Measurements from ENCODE around the gene PMIS2.

Gene PMIS2

GRCh38 chr19:35585848-35586247 lies at the start of gene PMIS2:
Gene PMIS2 (plus strand): TSS chr19:35586173. CDS start chr19:35586260, 87 bp downstream.
- Histone ChIP-seq H3K4me3 (replicated peaks; ENCODE audit: low read depth, low read length) (no peak within 1 kb of the TSS), H3K36me3 (ENCODE audit: control insufficient read depth, insufficient read depth, low read length) (no peaks in the 10 kb centered on the region), H3K27me3 (replicated peaks; ENCODE audit: control insufficient read depth, insufficient read depth, low read length) (no peaks in the 10 kb centered on the region)
- no peak for TF ChIP-seq CTCF (IDR thresholded peaks at IDR 0.05; ENCODE audit: insufficient read depth, low read length, poor library complexity, severe bottlenecking)
- DNase-seq (ENCODE audit: extremely low read depth, insufficient read length) = no peak

DNA sequence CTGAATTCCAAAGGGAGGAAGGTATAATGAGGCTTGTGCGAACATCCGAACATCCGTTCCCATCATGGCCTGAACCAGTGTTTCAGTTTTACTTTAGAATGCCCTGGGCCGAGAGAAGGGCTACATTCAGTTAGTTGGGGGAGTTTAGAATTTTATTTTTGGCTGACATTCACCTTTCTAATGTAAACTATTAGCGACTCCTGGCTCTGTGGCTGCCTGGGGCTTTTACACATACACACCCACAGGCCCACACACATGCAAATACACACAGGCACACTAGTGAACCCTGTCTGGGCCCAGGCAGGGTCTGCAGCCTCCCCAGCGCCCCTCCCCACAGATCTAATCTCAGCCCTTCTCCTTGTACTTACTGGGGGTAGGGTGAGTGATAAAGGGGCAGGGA lies 46.7 kb upstream of the PMIS2 start:
- Histone ChIP-seq H3K36me3 (ENCODE audit: control insufficient read depth, insufficient read depth, low read length) (peaks cover 4% of the 10 kb centered on the region), H3K27me3 (replicated peaks; ENCODE audit: control insufficient read depth, insufficient read depth, low read length) (no peaks in the 10 kb centered on the region), H3K4me3 (replicated peaks; ENCODE audit: low read depth, low read length) (no peak overlapping the region)
- no peak for TF ChIP-seq CTCF (IDR thresholded peaks at IDR 0.05; ENCODE audit: insufficient read depth, low read length, poor library complexity, severe bottlenecking)
- no peak for DNase-seq (ENCODE audit: extremely low read depth, insufficient read length)

- no peak for TF ChIP-seq CTCF (IDR thresholded peaks at IDR 0.05; ENCODE audit: insufficient read depth, low read length, poor library complexity, severe bottlenecking)
- peaks cover 4% of the 10 kb centered on the region for H3K36me3 ChIP-seq (ENCODE audit: control insufficient read depth, insufficient read depth, low read length)
- no peak for DNase-seq (ENCODE audit: extremely low read depth, insufficient read length)
Measured at GRCh38 chr19:35539850-35540249, 46.1 kb upstream of the PMIS2 start.

GRCh38 chr19:35540356-35540927 lies 45.5 kb upstream of the PMIS2 start:
- Histone ChIP-seq H3K4me3 (replicated peaks; ENCODE audit: low read depth, low read length) (no peak overlapping the region), H3K36me3 (ENCODE audit: control insufficient read depth, insufficient read depth, low read length) (peaks cover 4% of the 10 kb centered on the region), H3K27me3 (replicated peaks; ENCODE audit: control insufficient read depth, insufficient read depth, low read length) (no peaks in the 10 kb centered on the region)
- TF ChIP-seq CTCF (IDR thresholded peaks at IDR 0.05; ENCODE audit: insufficient read depth, low read length, poor library complexity, severe bottlenecking) = no peak
- no peak for DNase-seq (ENCODE audit: extremely low read depth, insufficient read length)

More at GRCh38 chr19:35539850-35540249, 46.1 kb upstream of the PMIS2 start:
- H3K27me3 ChIP-seq (replicated peaks; ENCODE audit: control insufficient read depth, insufficient read depth, low read length) = no peaks in the 10 kb centered on the region
- H3K4me3 ChIP-seq (replicated peaks; ENCODE audit: low read depth, low read length) = no peak overlapping the region

DNA sequence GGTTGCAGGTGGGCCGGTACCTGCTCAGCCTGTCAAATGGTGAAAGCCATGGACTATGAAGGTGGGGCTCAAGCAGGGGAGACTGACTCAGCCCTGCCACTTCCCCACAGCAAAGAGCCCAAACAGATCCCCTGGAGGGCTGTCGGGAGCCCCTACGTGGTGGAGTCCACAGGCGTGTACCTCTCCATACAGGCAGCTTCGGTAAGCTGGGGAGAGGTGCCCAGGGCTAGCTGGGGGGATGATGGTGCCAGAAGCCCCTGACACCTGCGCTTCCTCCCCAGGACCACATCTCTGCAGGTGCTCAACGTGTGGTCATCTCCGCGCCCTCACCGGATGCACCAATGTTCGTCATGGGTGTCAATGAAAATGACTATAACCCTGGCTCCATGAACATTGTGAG lies 43.8 kb upstream of the PMIS2 start:
- H3K36me3 ChIP-seq (ENCODE audit: control insufficient read depth, insufficient read depth, low read length) = peaks cover 4% of the 10 kb centered on the region

More for the DNA sequence above, 43.8 kb upstream of the PMIS2 start:
- H3K4me3 ChIP-seq (replicated peaks; ENCODE audit: low read depth, low read length) = no peak overlapping the region
- H3K27me3 ChIP-seq (replicated peaks; ENCODE audit: control insufficient read depth, insufficient read depth, low read length) = no peaks in the 10 kb centered on the region
- no peak for TF ChIP-seq CTCF (IDR thresholded peaks at IDR 0.05; ENCODE audit: insufficient read depth, low read length, poor library complexity, severe bottlenecking)
- DNase-seq (ENCODE audit: extremely low read depth, insufficient read length) = no peak
